HepG2 (cell line): Measurements from ENCODE around the gene TYMP. TPM values are rescaled to one million over a fixed set of nuclear protein-coding genes. Genes with fewer than 3 reads are reported as not detected.

ENCODE experiments used
- ADNP ChIP-seq: sonication (generic); formaldehyde crosslinking; IDR thresholded peaks from 2 replicates; pipeline ENCODE4 v1.4.0; 2020; ENCODE audit warnings: missing genetic modification reagents
- ELK4 ChIP-seq: sonication (generic); formaldehyde crosslinking; IDR thresholded peaks from 2 replicates; pipeline ENCODE4 v1.9.0; 2021; ENCODE audit warnings: missing genetic modification reagents, borderline replicate concordance
- JARID2 ChIP-seq: sonication (generic); formaldehyde crosslinking; IDR thresholded peaks from 2 replicates; pipeline ENCODE4 v1.8.1; 2023; ENCODE audit warnings: missing genetic modification reagents, inconsistent platforms; ENCODE audit not compliant: insufficient replicate concordance
- LBX2 ChIP-seq: sonication (generic); formaldehyde crosslinking; IDR thresholded peaks from 2 replicates; pipeline ENCODE4 v1.5.0; 2020; ENCODE audit warnings: missing genetic modification reagents, mild to moderate bottlenecking, borderline replicate concordance
- MYC ChIP-seq: sonication (generic); formaldehyde crosslinking; IDR thresholded peaks from 2 replicates; pipeline ENCODE4 v1.9.0; 2021; ENCODE audit warnings: missing genetic modification reagents, borderline replicate concordance
- PCBP2 ChIP-seq: fragments of 200-400 bp; formaldehyde crosslinking; optimal IDR thresholded peaks from 2 replicates; pipeline ENCODE3; 2018; ENCODE audit warnings: low read length, low read depth; ENCODE audit not compliant: poor library complexity, severe bottlenecking
- RFXAP ChIP-seq: sonication (generic); formaldehyde crosslinking; IDR thresholded peaks from 2 replicates; pipeline ENCODE4 v1.4.0; 2020; ENCODE audit warnings: missing genetic modification reagents, borderline replicate concordance
- ZFAT ChIP-seq: sonication (generic); formaldehyde crosslinking; conservative IDR thresholded peaks from 2 replicates; pipeline ENCODE4 v1.8.1; 2023; ENCODE audit warnings: missing genetic modification reagents, inconsistent platforms
- ZFP82 ChIP-seq: sonication (generic); formaldehyde crosslinking; IDR thresholded peaks from 2 replicates; pipeline ENCODE4 v1.5.1; 2020; ENCODE audit warnings: mild to moderate bottlenecking, missing genetic modification reagents, borderline replicate concordance
- ZIK1 ChIP-seq: sonication (generic); formaldehyde crosslinking; IDR thresholded peaks from 2 replicates; pipeline ENCODE4 v1.5.0; 2020; ENCODE audit warnings: mild to moderate bottlenecking, low read depth, missing genetic modification reagents, borderline replicate concordance
- ZNF331 ChIP-seq: sonication (generic); formaldehyde crosslinking; IDR thresholded peaks from 2 replicates; pipeline ENCODE4 v1.4.0; 2020; ENCODE audit warnings: missing genetic modification reagents
- ZNF446 ChIP-seq: sonication (generic); formaldehyde crosslinking; IDR thresholded peaks from 2 replicates; pipeline ENCODE4 v1.5.0; 2020; ENCODE audit warnings: mild to moderate bottlenecking, missing genetic modification reagents
- ZNF468 ChIP-seq: sonication (generic); formaldehyde crosslinking; IDR thresholded peaks from 2 replicates; pipeline ENCODE4 v1.8.0; 2022; ENCODE audit warnings: mild to moderate bottlenecking, moderate library complexity, missing genetic modification reagents
- ZNF484 ChIP-seq: sonication (generic); formaldehyde crosslinking; IDR thresholded peaks from 2 replicates; pipeline ENCODE4 v1.5.1; 2020; ENCODE audit warnings: mild to moderate bottlenecking, low read depth, missing genetic modification reagents, borderline replicate concordance
- ZNF501 ChIP-seq: sonication (generic); formaldehyde crosslinking; IDR thresholded peaks from 2 replicates; pipeline ENCODE4 v1.5.1; 2020; ENCODE audit warnings: mild to moderate bottlenecking, moderate library complexity, missing genetic modification reagents
- ZNF510 ChIP-seq: sonication (generic); formaldehyde crosslinking; IDR thresholded peaks from 2 replicates; pipeline ENCODE4 v1.4.0; 2020; ENCODE audit warnings: low read depth, mild to moderate bottlenecking, missing genetic modification reagents
- ZNF564 ChIP-seq: sonication (generic); formaldehyde crosslinking; IDR thresholded peaks from 2 replicates; pipeline ENCODE4 v1.8.1; 2023; ENCODE audit warnings: mild to moderate bottlenecking, missing genetic modification reagents
- ZNF672 ChIP-seq: sonication (generic); formaldehyde crosslinking; IDR thresholded peaks from 2 replicates; pipeline ENCODE4 v1.8.1; 2022; ENCODE audit warnings: missing genetic modification reagents
- ZNF709 ChIP-seq: sonication (generic); formaldehyde crosslinking; IDR thresholded peaks from 2 replicates; pipeline ENCODE4 v1.5.0; 2020; ENCODE audit warnings: mild to moderate bottlenecking, missing genetic modification reagents
- ZNF761 ChIP-seq: sonication (generic); formaldehyde crosslinking; conservative IDR thresholded peaks from 2 replicates; pipeline ENCODE4 v1.4.0; 2020; ENCODE audit warnings: mild to moderate bottlenecking, missing genetic modification reagents
- ZNF768 ChIP-seq: sonication (generic); formaldehyde crosslinking; IDR thresholded peaks from 2 replicates; pipeline ENCODE4 v1.4.0; 2020; ENCODE audit warnings: missing genetic modification reagents
- ZNF777 ChIP-seq: sonication (generic); formaldehyde crosslinking; IDR thresholded peaks from 2 replicates; pipeline ENCODE4 v1.4.0; 2020; ENCODE audit warnings: missing genetic modification reagents
- ZNF790 ChIP-seq: sonication (generic); formaldehyde crosslinking; IDR thresholded peaks from 2 replicates; pipeline ENCODE4 v1.8.0; 2022; ENCODE audit warnings: missing genetic modification reagents, mild to moderate bottlenecking, borderline replicate concordance
- ZSCAN20 ChIP-seq: sonication (generic); formaldehyde crosslinking; IDR thresholded peaks from 2 replicates; pipeline ENCODE4 v1.4.0; 2020; ENCODE audit warnings: missing genetic modification reagents, mild to moderate bottlenecking, borderline replicate concordance
- polyA plus RNA-seq, 8 experiments: library from polyadenylated mRNA; depleted of rRNA in 3 of 8; stranded (reverse) in 7 of 8; unstranded in 1 of 8; fragments of >200 nt; fragmentation: Illumina TruSeq in 4 of 8; extraction: Trizol in 4 of 8; gene quantifications; 2 replicates each; pipeline versions ENCODE4 v1.2.1 to v1.2.3, GENCODE V29; 2011 to 2016; ENCODE audit warnings: low read depth in 4 of 8, missing spikeins in 1 of 8, mixed read lengths in 1 of 8; ENCODE audit not compliant: insufficient read depth in 1 of 8
- total RNA-seq, 5 experiments: library from RNA; depleted of rRNA; stranded (reverse); fragments of >200 nt; fragmentation: Illumina TruSeq; extraction: Trizol; gene quantifications; 2 replicates each; pipeline ENCODE4 v1.2.3, GENCODE V29; 2016; ENCODE audit warnings: low read depth in 1 of 5
- TF ChIP-seq, protein P1 (sequence below): sonication (generic); formaldehyde crosslinking; IDR thresholded peaks from 2 replicates; pipeline ENCODE4 v1.8.0; 2022; ENCODE audit warnings: mild to moderate bottlenecking, missing genetic modification reagents, moderate library complexity
- TF ChIP-seq, protein P2 (sequence below): sonication (generic); formaldehyde crosslinking; IDR thresholded peaks from 2 replicates; pipeline ENCODE4 v1.5.0; 2020; ENCODE audit warnings: missing genetic modification reagents

TYMP gene
- total and polyA plus RNA-seq, 2 of the 13 experiments (the other 11 are each of a cell fraction or from before 2014, with no cell fraction given), result 3.9 to 4.3 TPM

GRCh38 chr22:50526108-50526833 lies 3.5 kb downstream of the TYMP start (continued):
- peak; percentile 97 for TF ChIP-seq ZNF777 (CRISPR knock-in tag)
- TF ChIP-seq ELK4, result no peak
- peak; percentile 72; the same call in 1 of the 2 replicates for TF ChIP-seq ZFAT (CRISPR knock-in tag)
- peak; percentile 96; the same call in 1 of the 2 replicates for TF ChIP-seq ZFP82 (CRISPR knock-in tag)
- TF ChIP-seq ZNF790 (CRISPR knock-in tag), result no peak
- TF ChIP-seq ZNF510 (CRISPR knock-in tag), result peak; percentile 61
- peak; percentile 32; the same call in 1 of the 2 replicates for TF ChIP-seq ZNF446
- peak; percentile 41; the same call in 1 of the 2 replicates for TF ChIP-seq ADNP (CRISPR knock-in tag)
- TF ChIP-seq, protein P1, sequence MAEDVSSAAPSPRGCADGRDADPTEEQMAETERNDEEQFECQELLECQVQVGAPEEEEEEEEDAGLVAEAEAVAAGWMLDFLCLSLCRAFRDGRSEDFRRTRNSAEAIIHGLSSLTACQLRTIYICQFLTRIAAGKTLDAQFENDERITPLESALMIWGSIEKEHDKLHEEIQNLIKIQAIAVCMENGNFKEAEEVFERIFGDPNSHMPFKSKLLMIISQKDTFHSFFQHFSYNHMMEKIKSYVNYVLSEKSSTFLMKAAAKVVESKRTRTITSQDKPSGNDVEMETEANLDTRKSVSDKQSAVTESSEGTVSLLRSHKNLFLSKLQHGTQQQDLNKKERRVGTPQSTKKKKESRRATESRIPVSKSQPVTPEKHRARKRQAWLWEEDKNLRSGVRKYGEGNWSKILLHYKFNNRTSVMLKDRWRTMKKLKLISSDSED (CRISPR knock-in tag), result 0 out of 2 replicates have a peak, but pooled peaks have one; percentile 76
- peak; percentile 46; the same call in 1 of the 2 replicates for TF ChIP-seq MYC (CRISPR knock-in tag)
- TF ChIP-seq JARID2, result peak; percentile 49
- peak; percentile 68; the same call in 1 of the 2 replicates for TF ChIP-seq ZNF564 (CRISPR knock-in tag)
- 0 out of 2 replicates have a peak, but pooled peaks have one; percentile 66 for TF ChIP-seq ZNF468
- TF ChIP-seq ZNF484 (CRISPR knock-in tag), result no peak
- no peak for TF ChIP-seq ZNF761 (CRISPR knock-in tag)
- 0 out of 2 replicates have a peak, but pooled peaks have one; percentile 4 for TF ChIP-seq ZNF768 (CRISPR knock-in tag)
- TF ChIP-seq, protein P2, sequence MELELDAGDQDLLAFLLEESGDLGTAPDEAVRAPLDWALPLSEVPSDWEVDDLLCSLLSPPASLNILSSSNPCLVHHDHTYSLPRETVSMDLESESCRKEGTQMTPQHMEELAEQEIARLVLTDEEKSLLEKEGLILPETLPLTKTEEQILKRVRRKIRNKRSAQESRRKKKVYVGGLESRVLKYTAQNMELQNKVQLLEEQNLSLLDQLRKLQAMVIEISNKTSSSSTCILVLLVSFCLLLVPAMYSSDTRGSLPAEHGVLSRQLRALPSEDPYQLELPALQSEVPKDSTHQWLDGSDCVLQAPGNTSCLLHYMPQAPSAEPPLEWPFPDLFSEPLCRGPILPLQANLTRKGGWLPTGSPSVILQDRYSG (CRISPR knock-in tag), result 0 out of 2 replicates have a peak, but pooled peaks have one; percentile 56
- TF ChIP-seq ZIK1 (CRISPR knock-in tag), result peak; percentile 34; the same call in 1 of the 2 replicates
- TF ChIP-seq LBX2 (CRISPR knock-in tag), result peak; percentile 20; the same call in 1 of the 2 replicates
- peak; percentile 88; the same call in 1 of the 2 replicates for TF ChIP-seq ZSCAN20 (CRISPR knock-in tag)
- peak; percentile 53 for TF ChIP-seq ZNF331 (CRISPR knock-in tag)
- TF ChIP-seq RFXAP (CRISPR knock-in tag), result peak; percentile 40; the same call in 1 of the 2 replicates
- no peak; the same call in 1 of the 2 replicates for TF ChIP-seq ZNF501 (CRISPR knock-in tag)
- no peak for TF ChIP-seq PCBP2
- TF ChIP-seq ZNF709 (CRISPR knock-in tag), result peak; percentile 29; the same call in 1 of the 2 replicates
- 0 out of 2 replicates have a peak, but pooled peaks have one; percentile 28 for TF ChIP-seq ZNF672
